Cardiac muscle cell (in vitro differentiated cells and primary cell): ENCODE results near the gene ABL1. TPM values are rescaled to one million over a fixed set of nuclear protein-coding genes. Genes with fewer than 3 reads are reported as not detected.

Experiments used
- DNase-seq, 2 donors: peaks; one replicate each; pipeline versions ENCODE4 v3.0.0 to v3.0.0-alpha.2; 2010 to 2017; ENCODE audit warnings: low read depth in 1 of 2, low spot score in 1 of 2
- H3K27ac ChIP-seq: fragments of 200-600 bp; sonication (generic); 2 replicates; pipeline ENCODE4 v1.5.1; 2016
- H3K27me3 ChIP-seq: fragments of 200-600 bp; sonication (generic); 2 replicates; pipeline ENCODE4 v1.6.0; 2016; ENCODE audit warnings: control low read depth
- H3K36me3 ChIP-seq: fragments of 200-600 bp; sonication (generic); 2 replicates; pipeline ENCODE4 v1.5.1; 2016; ENCODE audit warnings: control low read depth
- H3K4me1 ChIP-seq: fragments of 200-600 bp; sonication (generic); 2 replicates; pipeline ENCODE4 v1.8.1; 2017; ENCODE audit warnings: low read depth, mild to moderate bottlenecking, mixed run types
- H3K4me3 ChIP-seq: fragments of 200-600 bp; sonication (generic); 2 replicates; pipeline ENCODE4 v1.5.1; 2016; ENCODE audit warnings: mild to moderate bottlenecking
- H3K9me3 ChIP-seq: fragments of 200-600 bp; sonication (generic); 2 replicates; pipeline ENCODE4 v1.5.1; 2017; ENCODE audit warnings: low read depth, mild to moderate bottlenecking, control low read depth
- CTCF ChIP-seq: IDR thresholded peaks from 2 replicates; pipeline ENCODE4 v1.5.1; 2012; ENCODE audit warnings: low read depth, mild to moderate bottlenecking, low read length
- polyA plus RNA-seq: library from polyadenylated mRNA; unstranded; fragments of >200 nt; fragmentation: Nextera tagmentation; extraction: Ambion mirVana; gene quantifications from 2 replicates; pipeline ENCODE4 v1.2.1, GENCODE V29; 2016
- total RNA-seq: library from RNA; depleted of rRNA; stranded (reverse); fragments of >200 nt; gene quantifications from 2 replicates; pipeline ENCODE4 v1.2.3, GENCODE V29; 2016

The ABL1 gene
- total and polyA plus RNA-seq, 2 experiments from 2014 or later: 41.8 to 97.1 TPM

DNA sequence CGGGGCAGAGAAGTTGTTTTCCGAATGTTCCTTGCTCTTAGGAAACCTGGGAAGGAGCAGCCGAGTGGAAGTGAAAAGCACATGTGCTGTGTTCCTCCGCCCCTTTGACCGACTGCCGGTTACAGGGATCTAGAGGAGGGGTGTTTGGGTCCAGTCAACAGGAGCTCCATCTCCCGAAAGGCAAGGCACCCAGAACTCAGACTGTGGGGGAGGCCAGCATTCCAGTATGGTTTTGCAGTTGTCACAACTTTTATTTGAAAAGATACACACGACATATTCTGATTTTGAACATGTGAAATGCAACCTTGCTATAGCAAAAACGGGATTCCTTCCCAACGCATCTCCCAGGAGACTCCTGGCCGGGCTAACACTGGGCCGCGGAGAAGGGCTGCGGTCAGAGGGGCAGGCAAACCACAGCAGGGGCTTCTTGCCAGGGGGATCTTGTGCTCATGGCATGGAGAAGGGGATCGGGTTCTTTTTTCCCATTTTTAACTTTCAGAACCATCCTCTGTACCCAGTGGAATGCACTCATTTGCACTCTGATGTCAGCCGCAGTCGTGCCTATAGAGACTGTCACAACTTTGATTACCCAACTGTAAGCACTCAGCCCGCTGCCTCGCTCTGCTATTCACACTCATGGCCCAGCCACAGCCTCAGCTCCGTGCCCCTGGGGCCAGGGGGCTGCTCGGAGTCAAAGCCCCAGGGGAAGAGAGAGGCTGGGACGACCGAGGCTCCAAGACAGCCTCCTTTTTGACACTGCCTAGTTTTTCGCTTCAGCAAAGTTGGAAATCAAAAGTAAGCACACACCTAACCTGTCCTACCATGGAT lies 57.6 kb downstream of the ABL1 start:
- Histone ChIP-seq H3K36me3 (peaks cover 23% of the 10 kb centered on the region), H3K27me3 (no peaks in the 10 kb centered on the region), H3K4me1 (peaks cover 7% of the 10 kb centered on the region), H3K4me3 (no peak overlapping the region), H3K27ac (no peak overlapping the region), H3K9me3 (no peaks in the 10 kb centered on the region)
- no peak for DNase-seq
- TF ChIP-seq CTCF: no peak

DNA sequence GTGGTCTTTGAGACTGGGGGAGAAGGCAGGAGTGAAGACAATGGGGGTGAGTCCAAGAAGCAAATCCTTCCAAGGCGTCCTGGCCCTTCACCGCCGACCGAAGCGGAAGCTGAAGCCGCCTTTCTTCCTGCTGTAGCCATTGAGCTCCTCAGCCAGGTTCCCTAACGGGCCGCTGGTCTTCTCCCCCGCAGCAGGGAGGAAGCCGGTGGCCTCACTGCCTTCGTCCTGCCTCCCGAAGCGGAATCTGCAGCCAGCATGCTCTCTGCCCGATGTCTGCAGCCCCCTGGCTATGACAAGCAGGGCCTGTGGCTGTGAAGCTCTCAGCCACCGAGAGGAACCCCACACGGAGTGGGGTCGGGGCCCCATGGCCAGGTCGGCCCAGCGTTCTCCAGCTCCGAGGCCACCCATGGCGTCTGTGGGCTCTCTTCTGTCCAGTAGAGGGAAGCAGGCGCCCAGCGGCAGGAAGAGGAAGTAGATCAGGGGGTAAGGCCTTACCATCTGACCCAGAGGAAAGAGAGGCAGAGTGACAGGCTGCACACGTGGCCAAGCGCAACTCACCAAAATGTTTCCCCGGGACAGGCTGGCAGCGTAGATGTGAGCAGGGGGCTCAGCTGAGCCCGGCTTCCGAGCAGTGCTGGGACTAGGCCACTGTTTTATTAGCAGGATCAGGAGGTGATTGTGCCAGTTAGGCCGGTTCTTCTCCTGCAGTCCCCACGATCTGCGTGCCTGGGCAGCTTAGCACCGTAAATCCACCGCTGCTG lies 58.5 kb downstream of the ABL1 start:
- TF ChIP-seq CTCF: no peak
- Histone ChIP-seq H3K4me1 (peaks cover 7% of the 10 kb centered on the region), H3K27ac (no peak overlapping the region), H3K9me3 (no peaks in the 10 kb centered on the region), H3K36me3 (peaks cover 16% of the 10 kb centered on the region), H3K4me3 (no peak overlapping the region), H3K27me3 (no peaks in the 10 kb centered on the region)
- DNase-seq: no peak

DNA sequence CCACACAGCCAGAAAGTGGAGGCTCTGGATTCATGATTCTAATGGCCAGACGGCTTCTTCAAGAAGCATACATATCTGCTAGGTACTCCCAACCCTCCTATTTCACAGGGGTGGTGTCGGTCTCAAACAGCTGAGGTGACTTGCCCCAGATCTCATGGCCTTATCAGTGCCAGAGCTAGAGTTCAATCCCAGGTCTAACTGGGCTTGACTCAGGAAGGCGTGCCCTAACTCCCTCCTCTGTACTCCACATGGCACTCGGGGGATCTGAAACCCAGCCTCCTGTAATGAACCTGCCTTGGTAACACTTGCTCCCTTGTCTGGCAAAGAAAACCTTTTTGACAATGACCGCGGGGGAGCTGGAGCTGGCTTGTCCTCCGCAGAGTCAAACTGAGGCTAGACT lies 59.5 kb downstream of the ABL1 start:
- peaks cover 10% of the 10 kb centered on the region for H3K36me3 ChIP-seq
- H3K27ac ChIP-seq: no peak overlapping the region
- no peak for TF ChIP-seq CTCF
- no peak for DNase-seq
- H3K27me3 ChIP-seq: no peaks in the 10 kb centered on the region
- peaks cover 7% of the 10 kb centered on the region for H3K4me1 ChIP-seq
- no peak overlapping the region for H3K4me3 ChIP-seq
- H3K9me3 ChIP-seq: no peaks in the 10 kb centered on the region

DNA sequence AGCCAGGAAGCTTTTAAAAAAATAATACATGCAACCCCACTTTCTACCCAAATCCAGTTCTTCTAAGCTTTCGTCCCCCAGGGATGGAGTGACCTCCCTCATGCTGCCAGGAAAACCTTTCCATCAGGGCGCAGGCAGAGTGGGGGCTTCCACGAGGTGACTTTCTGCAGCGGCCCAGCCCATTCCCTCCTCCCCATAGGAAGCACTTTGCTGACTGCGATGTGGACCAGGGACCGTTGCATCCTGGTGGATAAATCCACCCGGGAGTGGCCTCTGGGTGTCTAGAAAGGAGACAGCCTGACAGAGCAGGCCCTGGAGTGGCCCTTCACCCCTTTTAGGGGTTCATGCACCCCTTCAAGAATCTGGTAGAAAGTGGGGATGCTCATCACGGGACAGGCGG lies 60.0 kb downstream of the ABL1 start:
- Histone ChIP-seq H3K4me1 (peaks cover 7% of the 10 kb centered on the region), H3K27me3 (no peaks in the 10 kb centered on the region), H3K27ac (no peak overlapping the region), H3K9me3 (no peaks in the 10 kb centered on the region), H3K4me3 (no peak overlapping the region), H3K36me3 (peaks cover 7% of the 10 kb centered on the region)
- TF ChIP-seq CTCF: no peak
- no peak for DNase-seq

- DNase-seq: peak in 1 of 2 donors; percentile 11
- Histone ChIP-seq H3K36me3 (peaks cover 2% of the 10 kb centered on the region), H3K4me1 (peaks cover 5% of the 10 kb centered on the region), H3K9me3 (no peaks in the 10 kb centered on the region), H3K27ac (no peak overlapping the region), H3K27me3 (no peaks in the 10 kb centered on the region), H3K4me3 (no peak overlapping the region)
- no peak for TF ChIP-seq CTCF
Measured at GRCh38 chr9:130895481-130896232, 60.6 kb downstream of the ABL1 start.
